ENCODE measurements around the gene CDYL2. TPM values are rescaled to one million over a fixed set of nuclear protein-coding genes. Genes with fewer than 3 reads are reported as not detected.

The CDYL2 gene
- total and polyA plus RNA-seq, 4 donors, result 0.84 to 4.1 (median 2.3) TPM

GRCh38 chr16:80656161-80656560 is 148.2 kb downstream of the CDYL2 start:
- Histone ChIP-seq H3K9me3 (ENCODE audit: control insufficient read depth in 4 of 4, low read length in 3 of 4) (peaks cover 0 to 4% (median 0%) of the 10 kb centered on the region in 4 donors), H3K4me3 (ENCODE audit: low read depth in 1 of 3, low read length in 3 of 3) (no peak overlapping the region), H3K27me3 (ENCODE audit: control insufficient read depth in 4 of 4, insufficient read depth in 4 of 4, low read length in 3 of 4) (no peaks in the 10 kb centered on the region), H3K27ac (ENCODE audit: low read depth in 1 of 2, low read length in 2 of 2) (no peak overlapping the region), H3K4me1 (ENCODE audit: control insufficient read depth in 4 of 4, insufficient read depth in 4 of 4, low read length in 3 of 4) (peaks cover 0 to 7% (median 4%) of the 10 kb centered on the region in 4 donors), H3K36me3 (ENCODE audit: control insufficient read depth in 4 of 4, insufficient read depth in 3 of 4, low read depth in 1 of 4, low read length in 3 of 4) (no peaks in the 10 kb centered on the region), H3K9ac (ENCODE audit: low read depth in 1 of 2, low read length in 2 of 2) (no peak overlapping the region)
- no peak for TF ChIP-seq FOXA1 (IDR thresholded peaks at IDR 0.05)
- TF ChIP-seq RAD21 (IDR thresholded peaks at IDR 0.05), result no peak
- 87% methylated on average over 4 of the region's 4 CpGs for WGBS
- no peak for DNase-seq (ENCODE audit: low spot score)

GRCh38 chr16:80655751-80656150 is 148.6 kb downstream of the CDYL2 start:
- no peaks in the 10 kb centered on the region for H3K36me3 ChIP-seq (ENCODE audit: control insufficient read depth in 4 of 4, insufficient read depth in 3 of 4, low read depth in 1 of 4, low read length in 3 of 4)
- DNase-seq (ENCODE audit: low spot score), result no peak
- no peak overlapping the region for H3K9ac ChIP-seq (ENCODE audit: low read depth in 1 of 2, low read length in 2 of 2)
- H3K27ac ChIP-seq (ENCODE audit: low read depth in 1 of 2, low read length in 2 of 2), result no peak overlapping the region
- TF ChIP-seq ZBTB33 (IDR thresholded peaks at IDR 0.05) (no peak), RXRA (IDR thresholded peaks at IDR 0.05) (no peak), SP1 (IDR thresholded peaks at IDR 0.05) (no peak), FOXA1 (IDR thresholded peaks at IDR 0.05) (no peak), YY1 (IDR thresholded peaks at IDR 0.05) (no peak), FOXA2 (IDR thresholded peaks at IDR 0.05) (no peak), HNF4G (IDR thresholded peaks at IDR 0.05) (no peak), RAD21 (IDR thresholded peaks at IDR 0.05) (no peak), NR2F2 (IDR thresholded peaks at IDR 0.05) (no peak)
- H3K4me1 ChIP-seq (ENCODE audit: control insufficient read depth in 4 of 4, insufficient read depth in 4 of 4, low read length in 3 of 4), result peaks cover 0 to 7% (median 4%) of the 10 kb centered on the region in 4 donors
- 89% methylated on average over 9 of the region's 9 CpGs for WGBS
- no peaks in the 10 kb centered on the region for H3K27me3 ChIP-seq (ENCODE audit: control insufficient read depth in 4 of 4, insufficient read depth in 4 of 4, low read length in 3 of 4)
- H3K4me3 ChIP-seq (ENCODE audit: low read depth in 1 of 3, low read length in 3 of 3), result no peak overlapping the region
- H3K9me3 ChIP-seq (ENCODE audit: control insufficient read depth in 4 of 4, low read length in 3 of 4), result peaks cover 0 to under 1% (median 0%) of the 10 kb centered on the region in 4 donors

GRCh38 chr16:80654094-80654862 is 150.1 kb downstream of the CDYL2 start:
- H3K4me3 ChIP-seq (ENCODE audit: low read depth in 1 of 3, low read length in 3 of 3), result no peak overlapping the region
- no peak overlapping the region for H3K27ac ChIP-seq (ENCODE audit: low read depth in 1 of 2, low read length in 2 of 2)
- no peaks in the 10 kb centered on the region for H3K9me3 ChIP-seq (ENCODE audit: control insufficient read depth in 4 of 4, low read length in 3 of 4)
- H3K4me1 ChIP-seq (ENCODE audit: control insufficient read depth in 4 of 4, insufficient read depth in 4 of 4, low read length in 3 of 4), result peaks cover 0 to 7% (median 4%) of the 10 kb centered on the region in 4 donors
- WGBS, result 93% methylated on average over 14 of the region's 14 CpGs
- no peak overlapping the region for H3K9ac ChIP-seq (ENCODE audit: low read depth in 1 of 2, low read length in 2 of 2)
- H3K27me3 ChIP-seq (ENCODE audit: control insufficient read depth in 4 of 4, insufficient read depth in 4 of 4, low read length in 3 of 4), result no peaks in the 10 kb centered on the region
- no peaks in the 10 kb centered on the region for H3K36me3 ChIP-seq (ENCODE audit: control insufficient read depth in 4 of 4, insufficient read depth in 3 of 4, low read depth in 1 of 4, low read length in 3 of 4)
- TF ChIP-seq TAF1 (conservative IDR thresholded peaks at IDR 0.05) (no peak), HNF4G (IDR thresholded peaks at IDR 0.05) (no peak), HNF4A (conservative IDR thresholded peaks at IDR 0.05) (no peak), ZBTB33 (IDR thresholded peaks at IDR 0.05) (no peak)
- DNase-seq (ENCODE audit: low spot score), result no peak

All from liver (tissue), 9 donors.